SK-N-SH (cell line): ENCODE data around the gene RFLNA. TPM values are rescaled to one million over a fixed set of nuclear protein-coding genes. Genes with fewer than 3 reads are reported as not detected.

Source experiments
- CTCF ChIA-PET: fragments of 300-600, 350-600 bp; formaldehyde crosslinking; extraction: SDS; loops from one replicate; lab custom pipeline; 2021; lab: Yijun Ruan, JAX
- POLR2A ChIA-PET: fragments of 350-600 bp; sonication (Branson Sonifier 250); formaldehyde crosslinking; extraction: SDS; loops from one replicate; lab custom pipeline; 2020; ENCODE audit warnings: antibody characterized with exemption, inconsistent platforms; lab: Yijun Ruan, JAX
- DNase-seq: peaks from one replicate; pipeline ENCODE4 v3.0.0; 2012
- H2AFZ ChIP-seq: fragments of 200-600 bp; sonication (generic); 2 replicates; pipeline ENCODE4 v1.8.1; 2016; ENCODE audit warnings: antibody characterized with exemption, mild to moderate bottlenecking, low read depth
- H3F3A ChIP-seq: fragments of 200-600 bp; sonication (generic); replicated peaks from 2 replicates; pipeline ENCODE3; 2016; ENCODE audit warnings: antibody characterized with exemption, mild to moderate bottlenecking; ENCODE audit not compliant: insufficient read depth
- H3K27ac ChIP-seq, 2 experiments: fragments of 200-500 bp in 1 of 2; fragments of 200-600 bp in 1 of 2; sonication (Bioruptor generic) in 1 of 2; sonication (generic), shearing (Covaris generic) in 1 of 2; 2 replicates each; pipeline versions ENCODE4 v1.5.1 to v1.6.1; 2014 to 2016; ENCODE audit warnings: low read depth in 2 of 2, inconsistent platforms in 1 of 2, low read length in 1 of 2, mild to moderate bottlenecking in 1 of 2, mixed read lengths in 1 of 2
- H3K27me3 ChIP-seq: fragments of 200-600 bp; sonication (generic), shearing (Covaris generic); 2 replicates; pipeline ENCODE4 v1.6.1; 2016; ENCODE audit warnings: mixed run types; ENCODE audit not compliant: insufficient read depth
- H3K36me3 ChIP-seq, 2 experiments: fragments of 200-500 bp in 1 of 2; fragments of 200-600 bp in 1 of 2; sonication (Bioruptor generic) in 1 of 2; sonication (generic) in 1 of 2; replicated peaks in 1 of 2; 2 replicates each; pipeline versions ENCODE3 to v1.5.1; 2014 to 2016; ENCODE audit warnings: low read length in 1 of 2, mild to moderate bottlenecking in 1 of 2; ENCODE audit not compliant: insufficient read depth in 2 of 2, control insufficient read depth in 1 of 2
- H3K4me1 ChIP-seq, 2 experiments: fragments of 200-500 bp in 1 of 2; fragments of 200-600 bp in 1 of 2; sonication (Bioruptor generic) in 1 of 2; sonication (generic), shearing (Covaris generic) in 1 of 2; 2 replicates each; pipeline versions ENCODE4 v1.5.1 to v1.6.1; 2014 to 2016; ENCODE audit warnings: low read depth in 1 of 2, low read length in 1 of 2, mixed run types in 1 of 2; ENCODE audit not compliant: insufficient read depth in 2 of 2, control insufficient read depth in 1 of 2
- H3K4me2 ChIP-seq: fragments of 200-600 bp; sonication (generic), shearing (Covaris generic); 2 replicates; pipeline ENCODE4 v1.6.1; 2017; ENCODE audit warnings: mixed run types
- H3K4me3 ChIP-seq, 2 experiments: fragments of 200-500 bp in 1 of 2; fragments of 200-600 bp in 1 of 2; sonication (Bioruptor generic) in 1 of 2; sonication (generic), shearing (Covaris generic) in 1 of 2; 2 replicates each; pipeline versions ENCODE4 v1.5.1 to v1.8.1; 2014 to 2016; ENCODE audit warnings: low read depth in 2 of 2, inconsistent platforms in 1 of 2, low read length in 1 of 2, mild to moderate bottlenecking in 1 of 2, mixed read lengths in 1 of 2, moderate library complexity in 1 of 2
- H3K79me2 ChIP-seq: fragments of 200-600 bp; sonication (generic); 2 replicates; pipeline ENCODE4 v1.8.1; 2017; ENCODE audit warnings: mild to moderate bottlenecking; ENCODE audit not compliant: insufficient read depth
- H3K9ac ChIP-seq: fragments of 200-600 bp; sonication (generic); 2 replicates; pipeline ENCODE4 v1.6.1; 2017; ENCODE audit warnings: mixed run types
- H3K9me2 ChIP-seq: fragments of 200-600 bp; sonication (generic); 2 replicates; pipeline ENCODE4 v1.6.1; 2017; ENCODE audit warnings: mixed run types
- H3K9me3 ChIP-seq: fragments of 200-600 bp; sonication (generic); 2 replicates; pipeline ENCODE4 v1.6.1; 2017; ENCODE audit warnings: mixed run types, mild to moderate bottlenecking, moderate library complexity
- H4K20me1 ChIP-seq: fragments of 200-600 bp; sonication (generic); 2 replicates; pipeline ENCODE4 v1.6.1; 2017; ENCODE audit warnings: mild to moderate bottlenecking, mixed run types; ENCODE audit not compliant: insufficient read depth
- CHD2 ChIP-seq: fragments of 150-350 bp; IDR thresholded peaks from 2 replicates; pipeline ENCODE4 v1.6.1; 2018; ENCODE audit warnings: low read length; ENCODE audit not compliant: partially characterized antibody
- EP300 ChIP-seq, 2 experiments: IDR thresholded peaks; 2 replicates each; pipeline versions ENCODE4 v1.4.0 to v1.6.1; 2012; ENCODE audit warnings: borderline replicate concordance in 1 of 2, low read depth in 1 of 2, low read length in 1 of 2
- EZH2phosphoT487 ChIP-seq: fragments of 200-600 bp; sonication (generic); IDR thresholded peaks from 2 replicates; pipeline ENCODE4 v1.6.1; 2017; ENCODE audit warnings: low read depth, mixed run types, mild to moderate bottlenecking, antibody characterized with exemption, moderate library complexity, borderline replicate concordance
- FOSL2 ChIP-seq: IDR thresholded peaks from 2 replicates; pipeline ENCODE4 v1.4.0; 2012; ENCODE audit warnings: low read depth, mild to moderate bottlenecking, moderate library complexity, borderline replicate concordance
- FOXJ3 ChIP-seq: sonication (generic); formaldehyde crosslinking; IDR thresholded peaks from 2 replicates; pipeline ENCODE4 v1.5.1; 2020; ENCODE audit warnings: mild to moderate bottlenecking, missing genetic modification reagents
- FOXM1 ChIP-seq: IDR thresholded peaks from 2 replicates; pipeline ENCODE4 v1.4.0; 2012; ENCODE audit warnings: low read depth, mild to moderate bottlenecking
- GABPA ChIP-seq: IDR thresholded peaks from 2 replicates; pipeline ENCODE4 v1.4.0; 2012; ENCODE audit warnings: low read depth, mild to moderate bottlenecking
- GATA2 ChIP-seq: sonication (generic); formaldehyde crosslinking; IDR thresholded peaks from 2 replicates; pipeline ENCODE4 v1.5.0; 2020; ENCODE audit warnings: mild to moderate bottlenecking, missing genetic modification reagents
- JUND ChIP-seq: IDR thresholded peaks from 2 replicates; pipeline ENCODE4 v1.4.0; 2012
- MAX ChIP-seq: IDR thresholded peaks from 2 replicates; pipeline ENCODE4 v1.4.0; 2012; ENCODE audit warnings: low read depth
- MEF2A ChIP-seq: IDR thresholded peaks from 2 replicates; pipeline ENCODE4 v1.4.0; 2012; ENCODE audit warnings: low read depth, borderline replicate concordance
- MXI1 ChIP-seq: IDR thresholded peaks from 2 replicates; pipeline ENCODE4 v1.6.1; 2012; ENCODE audit warnings: mild to moderate bottlenecking, low read depth, low read length, improper control_type of control experiment
- PBX3 ChIP-seq: IDR thresholded peaks from 2 replicates; pipeline ENCODE4; 2012
- RAD21 ChIP-seq: IDR thresholded peaks from 2 replicates; pipeline ENCODE4 v1.6.1; 2012; ENCODE audit warnings: mild to moderate bottlenecking, low read length
- RFX5 ChIP-seq: IDR thresholded peaks from 2 replicates; pipeline ENCODE4 v1.6.1; 2012; ENCODE audit warnings: mild to moderate bottlenecking, improper control_type of control experiment, low read length
- SIN3A ChIP-seq: IDR thresholded peaks from 2 replicates; pipeline ENCODE4 v1.6.1; 2012; ENCODE audit warnings: low read depth, mild to moderate bottlenecking, low read length, moderate library complexity, borderline replicate concordance
- TAF1 ChIP-seq: IDR thresholded peaks from 2 replicates; pipeline ENCODE4 v1.6.1; 2012; ENCODE audit warnings: low read depth, mild to moderate bottlenecking, low read length, moderate library complexity, borderline replicate concordance
- TEAD4 ChIP-seq: IDR thresholded peaks from 2 replicates; pipeline ENCODE4 v1.4.0; 2012; ENCODE audit warnings: mild to moderate bottlenecking, borderline replicate concordance; ENCODE audit not compliant: insufficient read depth
- USF2 ChIP-seq: fragments of 150-350 bp; IDR thresholded peaks from 2 replicates; pipeline ENCODE4 v1.6.1; 2017; ENCODE audit warnings: antibody characterized with exemption, low read length, low read depth, borderline replicate concordance
- ZBTB33 ChIP-seq: IDR thresholded peaks from 2 replicates; pipeline ENCODE4 v1.4.0; 2012; ENCODE audit warnings: low read depth, borderline replicate concordance
- polyA plus RNA-seq, 3 experiments: library from polyadenylated mRNA; depleted of rRNA; stranded (reverse); fragments of >200 nt; gene quantifications; 2 replicates each; pipeline ENCODE4 v1.2.3, GENCODE V29; 2012

The RFLNA gene
- polyA plus RNA-seq, 1 of the 3 experiments (the other 2 are of a cell fraction): 0.10 TPM

- Histone ChIP-seq H2AFZ (no peak overlapping the region), H3K27ac (no peak overlapping the region), H3K27me3 (no peaks in the 10 kb centered on the region), H3K4me2 (no peak overlapping the region), H3K9me3 (no peaks in the 10 kb centered on the region), H3K9ac (no peak overlapping the region), H3K79me2 (peaks cover 60% of the 10 kb centered on the region), H3F3A (peaks cover 5% of the 10 kb centered on the region), H3K4me1 (peaks cover 0 to 9% of the 10 kb centered on the region in 2 experiments; a peak in 1 of 4 replicates)
- CTCF ChIA-PET: interaction anchor here (0.6 to 2.3 kb wide), 11 partner anchors 11 to 563 kb away, joined by 3 to 7 read pairs (median 3); no protein-coding TSS in a partner anchor
- DNase-seq: no peak
- TF ChIP-seq FOXM1: no peak
- TF ChIP-seq FOSL2: no peak
- TF ChIP-seq JUND: no peak
- no peak for TF ChIP-seq TAF1
- TF ChIP-seq EZH2phosphoT487: no peak
- no peak for TF ChIP-seq ZBTB33
- TF ChIP-seq GATA2 (CRISPR knock-in tag): no peak
- no peak for TF ChIP-seq MAX
- TF ChIP-seq MEF2A: no peak
- TF ChIP-seq RFX5: no peak
- no peak for TF ChIP-seq GABPA
- no peak for TF ChIP-seq MXI1
- no peak for TF ChIP-seq CHD2
- TF ChIP-seq TEAD4: no peak
- TF ChIP-seq RAD21: no peak
- TF ChIP-seq SIN3A: no peak
- TF ChIP-seq PBX3: no peak
- no peak for TF ChIP-seq EP300 (IDR thresholded peaks at IDR 0.05; ENCODE audit: borderline replicate concordance in 1 of 2, low read depth in 1 of 2, low read length in 1 of 2)
- no peak for TF ChIP-seq FOXJ3
- TF ChIP-seq USF2: no peak
- TF ChIP-seq, all 33 proteins: peak for 0
- Histone ChIP-seq H3K4me3 (no peak overlapping the region), H4K20me1 (peaks cover 63% of the 10 kb centered on the region), H3K9me2 (no peaks in the 10 kb centered on the region), H3K36me3 (peaks cover 55 to 91% of the 10 kb centered on the region in 2 experiments)
- POLR2A ChIA-PET: no interaction called here
Observed at GRCh38 chr12:124352257-124352656, 57.4 kb downstream of the RFLNA start.
